HG03139 (cell line): ENCODE results near the gene MARK2.

Source experiments
- ATAC-seq: cut with Tn5 transposase; IDR thresholded peaks from one replicate; pipeline ENCODE4 v1.9.1; 2021; ENCODE audit not compliant: unreplicated experiment

The MARK2 gene

DNA sequence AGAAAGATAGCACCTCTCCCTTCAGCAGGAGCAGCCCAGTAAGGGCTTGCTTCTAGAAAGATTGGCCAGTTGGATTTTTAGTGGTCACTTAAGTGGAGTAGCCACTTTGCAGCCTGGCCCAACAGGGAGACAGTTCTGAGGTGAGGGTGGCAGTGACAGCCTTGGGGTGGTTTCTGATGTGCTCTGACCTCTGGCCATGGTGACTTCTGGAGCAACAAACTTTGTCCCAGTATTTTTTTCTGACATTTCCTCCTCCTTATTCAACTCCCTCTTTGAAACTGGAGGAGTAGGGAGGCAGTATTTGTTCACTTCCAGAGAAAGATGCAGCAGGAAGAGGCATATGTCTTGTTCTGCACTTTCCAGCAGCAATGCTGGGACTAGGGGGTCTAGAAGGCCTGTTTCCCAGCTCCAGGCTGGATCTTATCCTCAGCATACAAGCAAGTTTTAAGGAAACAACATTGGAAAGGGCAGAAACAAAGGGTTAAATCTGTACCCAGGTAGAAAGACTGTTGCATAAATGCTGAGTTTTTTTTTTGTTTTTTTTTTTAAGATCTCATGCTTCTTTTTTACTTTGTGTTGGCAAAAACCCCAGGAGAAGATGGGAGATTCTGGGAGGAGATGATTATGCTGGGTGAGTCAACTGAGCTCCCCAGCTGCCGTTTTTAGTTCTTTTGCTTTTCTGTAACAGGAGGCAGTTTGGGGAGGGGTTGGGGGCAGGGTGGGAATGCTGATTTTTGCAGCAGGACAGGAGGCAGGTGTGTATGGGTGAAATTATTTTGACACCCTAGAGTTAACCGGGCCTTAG, 40.9 kb downstream of the MARK2 start:
- ATAC-seq, result no peak

DNA sequence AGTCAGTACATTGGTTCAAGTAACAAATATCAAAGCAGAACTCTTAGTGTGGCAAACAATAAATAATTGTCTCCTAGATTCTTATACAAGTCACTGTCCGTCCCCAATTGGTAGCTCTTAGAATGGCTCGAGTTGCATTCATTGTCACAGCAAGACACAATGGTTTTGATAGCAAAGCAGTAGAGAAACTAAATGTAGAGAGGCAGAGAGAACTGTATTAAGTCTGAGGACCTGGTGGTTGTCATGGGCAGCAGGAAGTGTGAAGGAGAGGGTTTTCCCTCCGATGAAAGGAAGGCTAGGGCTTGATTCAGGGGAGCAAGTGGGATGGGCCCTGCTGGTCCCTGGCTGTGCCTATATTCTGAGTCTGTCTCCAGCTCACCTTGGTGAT, 41.5 kb downstream of the MARK2 start:
- ATAC-seq, result no peak

DNA sequence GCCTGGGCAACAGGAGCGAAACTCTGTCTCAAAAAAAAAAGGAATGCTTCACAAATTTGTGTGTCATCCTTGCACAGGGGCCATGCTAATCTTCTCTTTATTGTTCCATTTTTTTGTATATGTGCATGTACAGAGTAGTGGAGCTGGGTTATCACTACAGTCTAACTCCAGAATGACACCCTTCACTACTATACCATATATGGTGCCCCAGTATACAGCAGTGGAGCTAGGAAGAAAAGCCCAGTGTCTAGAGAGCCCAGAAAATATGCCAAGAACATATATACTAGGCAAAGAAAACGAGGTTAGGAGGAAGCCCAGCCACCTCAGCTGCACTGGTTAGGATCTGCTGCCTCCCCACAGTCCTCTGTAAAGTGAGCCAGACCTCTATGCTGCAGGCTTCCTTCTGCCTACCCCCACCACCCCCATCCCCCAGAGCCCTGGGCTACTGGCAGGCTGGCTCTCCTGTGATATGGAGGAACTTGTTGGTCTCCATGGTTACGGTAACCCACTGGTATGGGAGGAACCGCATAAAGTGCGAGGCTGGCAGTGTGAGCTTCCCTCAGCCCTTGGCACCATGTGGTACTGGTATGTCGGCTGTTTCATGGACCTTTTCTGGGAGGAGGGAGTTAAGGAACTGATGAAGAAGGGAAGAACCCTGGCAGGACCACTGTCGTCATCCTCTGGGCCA, 43.8 kb downstream of the MARK2 start:
- ATAC-seq, result no peak

DNA sequence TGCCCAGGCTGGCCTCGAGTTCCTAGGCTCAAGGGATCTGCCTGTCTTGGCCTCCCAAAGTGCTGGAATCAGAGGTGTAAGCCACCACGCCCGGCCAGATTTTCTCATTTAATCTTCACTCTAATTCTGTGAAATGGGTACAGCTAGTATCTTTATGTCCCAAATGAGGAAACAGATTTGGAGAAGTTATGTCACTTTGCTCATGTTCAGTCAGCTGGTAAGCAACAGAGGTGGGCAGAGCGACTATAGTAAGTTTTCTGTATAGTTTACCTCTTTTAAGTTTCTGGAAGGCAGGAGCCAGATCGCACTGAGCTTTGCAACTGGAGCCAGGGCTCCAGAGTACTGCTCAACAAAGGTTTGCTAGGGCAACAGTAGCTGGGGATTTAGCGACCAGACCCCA, 44.9 kb downstream of the MARK2 start:
- no peak for ATAC-seq

DNA sequence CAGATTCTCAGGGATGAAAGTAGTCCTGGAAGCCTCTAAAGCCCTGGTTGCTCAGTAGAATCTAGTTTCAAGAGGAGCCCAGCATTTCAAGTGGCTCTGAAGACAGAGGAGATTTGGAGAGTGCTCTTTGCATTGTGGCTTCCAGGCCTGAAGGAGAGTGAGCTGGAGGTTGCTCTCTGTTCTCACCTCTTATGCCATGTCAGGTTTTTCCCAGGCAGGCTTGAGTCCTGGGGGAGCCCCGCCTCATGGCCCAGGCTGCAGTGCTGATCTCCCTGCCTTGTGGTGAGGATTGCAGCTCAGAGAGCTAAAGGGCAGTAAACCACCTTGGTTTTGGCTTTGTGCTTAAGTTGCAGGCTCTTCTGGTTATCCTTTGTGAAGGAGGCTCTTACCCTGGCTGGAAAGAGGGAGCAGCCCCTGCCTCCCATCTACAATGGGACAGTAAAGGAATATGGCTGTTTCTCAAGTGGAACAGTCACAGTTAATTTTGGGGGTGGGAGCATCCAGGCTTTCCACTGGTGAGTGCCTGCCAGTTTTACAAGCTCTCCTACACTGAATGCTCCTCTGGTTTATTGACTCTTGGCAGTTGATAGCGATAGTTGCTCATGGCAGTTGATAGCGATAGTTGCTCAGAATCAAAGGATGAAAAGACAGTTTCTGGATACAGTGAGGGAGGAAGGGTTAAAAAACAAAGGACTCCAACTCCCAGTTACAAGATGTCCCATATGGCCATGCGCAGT, 45.5 kb downstream of the MARK2 start:
- ATAC-seq, result no peak

DNA sequence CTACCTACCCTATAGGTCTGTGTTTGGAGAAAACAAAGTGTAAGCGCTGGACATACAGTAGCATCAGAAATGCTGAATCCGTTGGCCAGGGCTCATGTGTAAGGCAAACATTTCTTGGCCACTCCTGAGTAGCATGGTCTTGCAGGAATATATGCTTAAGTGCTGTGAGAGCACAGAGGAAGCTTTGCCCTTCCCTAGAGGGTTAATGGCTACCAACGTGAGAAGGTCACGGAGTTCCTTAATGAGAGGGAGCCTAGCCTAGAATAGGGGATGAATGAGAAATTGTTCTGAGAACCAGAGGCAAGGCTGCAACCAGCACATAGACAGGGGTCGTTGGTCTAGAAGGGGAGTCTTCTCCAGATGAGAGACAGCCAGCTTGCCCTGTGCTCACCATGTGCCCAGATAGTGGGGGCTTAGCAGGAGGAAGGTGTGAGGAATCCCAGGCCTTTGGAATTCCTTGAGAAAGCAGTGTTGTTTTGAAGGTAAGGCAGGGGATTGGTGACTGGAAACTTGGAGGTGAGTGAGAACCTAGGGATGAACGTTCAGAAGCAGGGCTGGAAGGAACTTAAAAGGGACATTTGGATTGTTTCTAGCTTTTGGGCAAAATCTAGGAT, 48.6 kb downstream of the MARK2 start:
- no peak for ATAC-seq

DNA sequence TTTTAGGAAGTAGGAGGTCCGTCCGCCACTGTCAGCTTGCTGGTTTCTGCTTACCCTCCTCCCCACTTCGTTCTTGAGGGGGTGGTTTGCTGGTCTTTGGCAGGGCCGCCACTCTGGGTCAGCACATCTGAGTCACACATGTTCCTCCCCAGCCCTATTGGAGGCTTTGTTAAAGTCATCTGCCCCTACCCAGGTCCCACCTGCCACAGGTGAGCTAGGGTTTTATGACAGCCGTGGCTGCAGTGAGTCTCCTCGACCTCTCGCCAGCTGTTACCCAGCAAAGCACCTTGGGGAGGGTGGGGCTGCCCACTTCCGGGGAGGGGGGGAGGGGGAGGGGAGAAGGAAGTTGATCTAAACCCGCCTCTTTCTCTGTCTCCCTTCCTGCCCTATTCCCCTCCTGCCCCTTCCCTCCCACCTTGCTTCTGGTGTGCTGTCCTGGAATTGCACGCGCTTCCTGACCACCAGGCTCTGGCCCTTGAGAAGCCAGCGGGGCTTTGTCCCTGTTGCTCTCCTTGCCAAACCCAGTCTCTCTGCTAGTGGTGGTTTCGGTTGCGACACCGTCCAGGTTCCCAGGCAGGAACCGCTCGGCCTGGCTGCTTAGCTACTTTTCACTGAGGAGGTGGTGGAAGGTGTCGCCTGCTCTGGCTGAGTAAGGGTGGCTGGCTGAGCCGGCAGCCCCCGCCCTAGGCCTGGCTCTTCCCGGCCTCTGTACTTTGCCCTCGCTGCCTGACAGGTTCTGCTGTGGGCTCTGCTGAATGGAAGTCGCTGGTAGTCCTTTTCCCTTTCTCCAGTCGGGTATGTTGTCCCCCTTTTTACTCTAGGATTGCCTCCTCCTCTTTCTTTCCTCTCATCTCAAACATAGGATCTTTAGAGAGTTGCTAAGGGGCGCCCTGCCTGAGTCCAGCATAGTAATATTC, 49.5 kb downstream of the MARK2 start:
- no peak for ATAC-seq

DNA sequence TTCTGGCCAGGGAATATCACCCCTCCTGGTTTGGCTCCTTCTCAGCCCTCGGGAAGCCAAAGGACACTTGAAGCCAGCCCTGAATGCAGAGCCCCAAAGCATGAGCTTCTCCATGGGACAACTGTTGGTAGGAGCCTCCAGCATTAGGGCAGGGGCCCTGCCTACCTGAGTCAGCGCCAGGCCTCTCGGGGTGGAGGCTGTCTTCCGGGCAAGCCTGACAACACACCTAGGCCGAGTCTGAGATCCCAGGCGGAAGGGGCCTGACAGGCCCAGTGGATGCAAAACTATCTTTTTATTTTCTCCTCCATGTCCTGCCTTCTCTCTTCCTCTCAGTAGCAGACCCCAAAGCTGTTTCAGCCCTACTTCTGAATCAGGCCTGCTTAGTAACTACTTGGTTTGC, 50.4 kb downstream of the MARK2 start:
- no peak for ATAC-seq

- no peak for ATAC-seq
Observed at GRCh38 chr11:63890368-63890767, 51.5 kb downstream of the MARK2 start.

DNA sequence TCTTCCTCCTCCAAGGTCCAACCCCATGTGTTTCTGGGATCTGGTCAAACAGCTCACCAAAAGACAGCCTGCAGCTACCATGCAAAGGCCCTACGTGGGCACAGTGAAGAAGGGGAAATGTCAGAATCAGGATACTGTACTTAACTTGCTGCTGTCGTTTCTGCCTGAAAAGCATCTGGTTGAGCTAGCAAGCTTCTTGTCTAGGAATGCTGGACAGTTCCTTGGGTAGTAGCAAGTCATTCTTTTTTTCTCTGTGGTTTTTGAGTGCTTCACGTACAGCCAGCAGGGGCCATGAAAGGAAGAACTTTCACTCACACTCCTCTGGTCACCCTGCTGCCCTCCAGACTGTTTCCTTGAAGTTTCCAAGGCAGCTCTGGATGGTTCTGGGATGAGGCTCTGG, 53.3 kb downstream of the MARK2 start:
- ATAC-seq, result no peak

DNA sequence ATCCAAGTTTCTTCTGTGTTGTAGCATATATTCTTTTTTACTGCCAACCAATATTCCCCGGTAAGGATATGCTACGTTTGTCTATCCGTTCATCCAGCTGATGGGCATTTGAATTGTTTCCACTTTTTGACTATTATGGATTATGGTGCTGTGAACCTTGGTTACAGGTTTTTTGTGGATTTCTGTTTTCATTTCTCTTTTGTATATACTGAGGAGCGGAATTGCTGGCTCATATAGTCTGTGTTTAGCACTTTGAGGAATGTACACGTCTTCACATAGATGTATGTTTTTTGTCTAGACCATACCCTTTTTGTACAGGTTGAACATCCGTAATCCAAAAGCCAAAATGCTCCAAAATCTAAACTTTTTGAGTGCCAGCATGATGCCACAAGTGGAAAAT, 54.4 kb downstream of the MARK2 start:
- no peak for ATAC-seq

DNA sequence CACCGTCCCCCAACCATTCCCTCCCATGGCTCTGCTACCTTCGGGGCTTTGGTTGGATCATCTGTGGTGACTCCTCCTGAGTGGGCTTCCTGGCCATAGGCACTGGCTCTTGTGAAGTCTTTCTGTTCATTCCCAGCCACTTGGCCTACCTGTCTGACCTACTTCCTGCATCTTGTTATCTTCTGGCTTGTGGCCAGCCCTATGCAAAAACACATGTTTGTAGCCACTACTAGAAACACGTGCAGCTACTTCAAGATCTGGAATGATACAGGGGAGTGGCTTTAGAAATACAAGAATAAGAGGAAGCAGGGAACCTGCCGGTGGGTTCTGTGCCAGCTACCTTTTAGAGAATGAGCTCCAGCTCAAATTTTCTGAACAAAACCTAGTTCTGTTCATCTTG, 57.2 kb downstream of the MARK2 start:
- ATAC-seq, result no peak

DNA sequence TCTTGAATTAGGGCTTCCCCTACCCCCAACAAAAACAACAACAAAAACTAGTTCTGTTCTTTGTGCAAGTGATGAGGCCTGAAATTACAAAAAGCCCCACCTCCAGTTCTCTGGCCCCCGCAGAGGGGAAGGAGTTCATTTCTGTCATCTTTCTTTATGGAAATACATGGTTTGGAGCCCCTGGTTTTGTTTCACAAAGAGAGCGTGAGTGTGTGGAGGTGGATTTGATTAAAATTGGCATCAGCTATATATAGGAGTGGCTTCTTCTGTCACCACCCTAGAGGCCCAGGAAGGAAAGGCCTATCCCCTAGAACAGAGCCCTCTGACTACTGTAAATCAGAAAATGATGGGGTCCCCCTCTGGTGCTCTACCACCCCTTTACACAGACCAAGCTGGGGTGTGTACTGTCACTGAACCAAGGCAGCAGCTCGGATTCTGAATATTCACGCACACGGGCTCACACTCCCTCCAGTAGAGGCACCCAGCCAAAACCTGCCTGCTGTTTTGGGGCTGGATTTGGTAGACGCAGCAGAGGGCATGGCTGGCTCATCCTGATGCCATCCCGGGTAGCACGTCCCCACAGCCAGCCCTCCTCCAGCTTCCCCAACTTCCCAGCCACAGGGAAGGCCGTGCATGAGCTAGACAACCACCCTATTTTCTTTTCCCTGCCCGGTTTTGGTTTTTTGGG, 58.7 kb downstream of the MARK2 start:
- ATAC-seq, result no peak

DNA sequence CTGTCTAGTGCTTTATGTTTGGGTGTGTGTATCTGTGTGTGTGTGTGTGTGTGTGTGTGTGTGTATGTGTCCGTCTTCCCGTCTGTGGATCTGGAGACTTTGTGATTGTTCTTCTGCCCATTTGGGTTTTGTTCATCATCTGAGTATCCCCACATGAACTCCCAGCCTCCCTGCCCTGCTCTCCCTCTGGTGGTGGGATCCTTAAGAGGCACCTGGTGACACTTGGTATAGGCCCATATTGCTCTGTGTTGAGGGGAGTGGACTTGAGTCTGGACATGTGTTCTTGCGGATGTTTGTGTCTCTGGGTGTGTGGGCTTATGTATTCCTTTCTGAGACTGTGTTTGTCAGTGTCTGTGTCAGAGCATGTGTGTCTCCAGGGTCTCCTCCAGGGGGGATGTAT, 62.8 kb downstream of the MARK2 start:
- ATAC-seq, result no peak

DNA sequence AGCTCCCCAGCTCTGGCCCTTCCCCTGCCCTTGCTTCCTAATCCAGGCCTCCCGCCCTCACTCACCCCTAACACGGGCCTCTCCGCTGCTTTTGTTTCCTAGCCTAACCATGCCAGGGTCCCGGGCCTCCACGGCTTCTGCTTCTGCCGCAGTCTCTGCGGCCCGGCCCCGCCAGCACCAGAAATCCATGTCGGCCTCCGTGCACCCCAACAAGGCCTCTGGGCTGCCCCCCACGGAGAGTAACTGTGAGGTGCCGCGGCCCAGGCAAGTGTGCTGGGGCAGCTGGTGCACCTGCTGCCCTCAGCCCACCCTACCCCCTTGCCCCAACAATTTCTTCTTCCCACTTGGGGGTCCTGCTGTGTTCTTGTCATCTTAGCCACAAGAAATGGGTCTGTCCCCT, 65.0 kb downstream of the MARK2 start:
- ATAC-seq, result no peak

GRCh38 chr11:63904743-63905142, 65.8 kb downstream of the MARK2 start:
- no peak for ATAC-seq

GRCh38 chr11:63905179-63905578, 66.3 kb downstream of the MARK2 start:
- no peak for ATAC-seq

DNA sequence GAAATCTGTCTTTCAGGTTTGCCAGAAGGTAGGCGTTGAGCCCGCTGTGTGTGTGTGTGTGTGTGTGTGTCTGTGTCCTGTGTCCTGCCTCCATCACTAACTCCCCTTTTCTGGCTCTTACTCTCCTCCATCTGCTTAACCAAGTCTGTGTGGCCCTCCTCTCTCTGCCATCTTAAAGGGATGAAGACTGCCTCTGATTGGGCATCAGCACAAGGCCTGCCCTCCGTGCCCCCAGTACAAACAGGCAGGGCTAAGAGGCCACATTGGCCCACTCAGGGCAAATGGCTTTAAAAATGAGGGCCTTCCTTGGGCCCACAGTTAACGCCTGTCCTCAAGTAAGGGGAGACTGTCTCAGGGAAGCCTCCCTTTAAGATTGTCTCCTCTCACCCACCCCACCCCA, 67.2 kb downstream of the MARK2 start:
- no peak for ATAC-seq

- no peak for ATAC-seq
Observed at GRCh38 chr11:63906585-63906984, 67.7 kb downstream of the MARK2 start.

- ATAC-seq, result no peak
Observed at GRCh38 chr11:63907063-63907462, 68.2 kb downstream of the MARK2 start.
